Endothelial cell of umbilical vein (primary cell): ENCODE results near the gene UGT1A7. TPM values are rescaled to one million over a fixed set of nuclear protein-coding genes. Genes with fewer than 3 reads are reported as not detected.

ENCODE experiments used
- BruUV-seq: library from RNA; stranded (reverse); fragments of 400-500 nt; replicated peaks from 2 replicates; lab custom pipeline; 2021; lab: Mats Ljungman, UMichigan
- CTCF ChIA-PET: fragments of 300-600, 350-600 bp; sonication (Branson Sonifier 250); formaldehyde crosslinking; loops from one replicate; lab custom pipeline; 2021; ENCODE audit warnings: antibody characterized with exemption, inconsistent platforms; lab: Charles Lee
- POLR2A ChIA-PET: fragments of 300-600, 350-600 bp; sonication (Branson Sonifier 250); formaldehyde crosslinking; loops from one replicate; lab custom pipeline; 2021; ENCODE audit warnings: antibody characterized with exemption, inconsistent platforms; lab: Charles Lee
- DNase-seq: peaks from one replicate; pipeline ENCODE4 v3.0.0-alpha.2; 2011; ENCODE audit warnings: low read depth, low spot score
- FAIRE-seq: peaks from 2 replicates; lab custom pipeline; 2011; peaks lifted over from hg19 to GRCh38; lab: Jason Lieb, UNC
- H2AFZ ChIP-seq: 2 replicates; pipeline ENCODE4 v1.6.0; 2012; ENCODE audit warnings: low read depth, low read length, control low read depth, inconsistent platforms
- H3K27ac ChIP-seq: 2 replicates; pipeline ENCODE4 v1.5.1; 2011; ENCODE audit warnings: low read depth, mild to moderate bottlenecking, control low read depth, low read length, moderate library complexity; ENCODE audit not compliant: insufficient read depth
- H3K27me3 ChIP-seq, 2 experiments: 2 replicates each; pipeline versions ENCODE4 v1.6.0 to v1.6.1; 2011; ENCODE audit warnings: low read length in 2 of 2, mixed read lengths in 1 of 2; ENCODE audit not compliant: control insufficient read depth in 2 of 2, insufficient read depth in 2 of 2
- H3K36me3 ChIP-seq, 2 experiments: 2 replicates in 1 of 2; 3 replicates in 1 of 2; pipeline ENCODE4 v1.5.1; 2011; ENCODE audit warnings: low read length in 2 of 2, mild to moderate bottlenecking in 1 of 2, moderate library complexity in 1 of 2; ENCODE audit not compliant: control insufficient read depth in 2 of 2, insufficient read depth in 2 of 2; ENCODE audit errors: extremely low read depth in 1 of 2
- H3K4me1 ChIP-seq: 3 replicates; pipeline ENCODE4 v1.5.1; 2011; ENCODE audit warnings: mild to moderate bottlenecking, low read length; ENCODE audit not compliant: control insufficient read depth, insufficient read depth; ENCODE audit errors: extremely low read depth
- H3K4me2 ChIP-seq: 2 replicates; pipeline ENCODE4 v1.6.1; 2011; ENCODE audit warnings: low read length, control low read depth, mixed read lengths; ENCODE audit not compliant: insufficient read depth
- H3K4me3 ChIP-seq, 3 experiments: fragments of 200-600 bp in 1 of 3; sonication (generic), shearing (Covaris generic) in 1 of 3; replicated peaks in 1 of 3; 2 replicates each; pipeline ENCODE4 v1.5.1; 2011 to 2016; ENCODE audit warnings: control low read depth in 3 of 3, low read length in 3 of 3, mild to moderate bottlenecking in 2 of 3, inconsistent platforms in 1 of 3, low read depth in 1 of 3, moderate library complexity in 1 of 3; ENCODE audit not compliant: insufficient read depth in 1 of 3
- H3K79me2 ChIP-seq: 2 replicates; pipeline ENCODE4 v1.6.0; 2012; ENCODE audit warnings: low read length, inconsistent platforms; ENCODE audit not compliant: control insufficient read depth, insufficient read depth
- H3K9ac ChIP-seq: replicated peaks from 2 replicates; pipeline ENCODE3; 2011; ENCODE audit warnings: low read length, control low read depth; ENCODE audit not compliant: insufficient read depth; ENCODE audit errors: extremely low read depth
- H3K9me1 ChIP-seq: replicated peaks from 3 replicates; pipeline ENCODE4 v1.6.0; 2011; ENCODE audit warnings: mild to moderate bottlenecking, low read length; ENCODE audit not compliant: control insufficient read depth, insufficient read depth; ENCODE audit errors: extremely low read depth
- H3K9me3 ChIP-seq: replicated peaks from 2 replicates; pipeline ENCODE4 v1.5.1; 2012; ENCODE audit warnings: low read length, inconsistent platforms; ENCODE audit not compliant: control insufficient read depth, insufficient read depth
- H4K20me1 ChIP-seq: replicated peaks from 2 replicates; pipeline ENCODE3; 2011; ENCODE audit warnings: mild to moderate bottlenecking, low read length; ENCODE audit not compliant: control insufficient read depth, insufficient read depth; ENCODE audit errors: extremely low read depth
- EZH2 ChIP-seq: IDR thresholded peaks from 2 replicates; pipeline ENCODE4 v1.6.1; 2012; ENCODE audit warnings: borderline replicate concordance, low read depth, mild to moderate bottlenecking, moderate library complexity, low read length, inconsistent platforms; ENCODE audit not compliant: severe bottlenecking
- FOS ChIP-seq: IDR thresholded peaks from 2 replicates; pipeline ENCODE4 v1.6.1; 2011; ENCODE audit warnings: mild to moderate bottlenecking, low read length, moderate library complexity, borderline replicate concordance; ENCODE audit not compliant: insufficient read depth
- GATA2 ChIP-seq: IDR thresholded peaks from 2 replicates; pipeline ENCODE4 v1.7.0; 2011; ENCODE audit warnings: low read depth, mild to moderate bottlenecking, moderate library complexity, mixed read lengths, low read length; ENCODE audit not compliant: insufficient read length, insufficient read depth
- JUN ChIP-seq: IDR thresholded peaks from 2 replicates; pipeline ENCODE4 v1.6.1; 2011; ENCODE audit warnings: borderline replicate concordance, low read depth; ENCODE audit not compliant: insufficient read length, insufficient read depth
- MAX ChIP-seq: IDR thresholded peaks from 2 replicates; pipeline ENCODE4 v1.6.1; 2011; ENCODE audit not compliant: insufficient read depth, insufficient read length
- MYC ChIP-seq: IDR thresholded peaks from one replicate; pipeline ENCODE4 v1.6.1; 2011; ENCODE audit warnings: mild to moderate bottlenecking, low read depth, low read length
- POLR2A ChIP-seq: IDR thresholded peaks from 2 replicates; pipeline ENCODE4 v1.6.1; 2012; ENCODE audit warnings: low read depth, mild to moderate bottlenecking, control low read depth, low read length
- POLR2AphosphoS5 ChIP-seq: IDR thresholded peaks from 2 replicates; pipeline ENCODE4 v1.6.1; 2012; ENCODE audit warnings: low read depth, mild to moderate bottlenecking, control low read depth, low read length, moderate library complexity; ENCODE audit not compliant: insufficient read depth
- dilution Hi-C: fragments of 300-500 bp; cut with MboI; formaldehyde crosslinking; loops from one replicate; pipeline ENCODE4 v1.15.0; 2019; ENCODE audit warnings: low sequenced_read_pairs; ENCODE audit not compliant: extremely low pct_ligation_motif_present
- intact Hi-C: fragments of 100-400 bp; cut with micrococcal nuclease; formaldehyde crosslinking; loops from one replicate; pipeline ENCODE4 v1.10.0; 2022
- polyA plus RNA-seq, 4 experiments: library from polyadenylated mRNA; depleted of rRNA in 3 of 4; stranded (reverse) in 3 of 4; unstranded in 1 of 4; fragments of >200 nt; gene quantifications; 2 replicates each; pipeline versions ENCODE4 v1.2.1 to v1.2.3, GENCODE V29; 2011 to 2012; ENCODE audit warnings: missing spikeins in 1 of 4
- total RNA-seq: library from RNA; stranded (reverse); gene quantifications from 2 replicates; pipeline ENCODE4 v1.2.3, GENCODE V29; 2021
- TF ChIP-seq, protein P1 (sequence below), 2 donors: IDR thresholded peaks; 1 replicate in 1 of 2; 2 replicates in 1 of 2; pipeline ENCODE4 v1.5.1; 2011; ENCODE audit warnings: low read length in 2 of 2, mild to moderate bottlenecking in 2 of 2, moderate library complexity in 2 of 2, control low read depth in 1 of 2, inconsistent platforms in 1 of 2, low read depth in 1 of 2; ENCODE audit not compliant: insufficient read depth in 1 of 2; ENCODE audit errors: extremely low read depth in 1 of 2

Gene UGT1A7
- total and polyA plus RNA-seq, 2 donors (not counting 3 experiments of a cell fraction or from before 2014, with no cell fraction given) = not detected

DNA sequence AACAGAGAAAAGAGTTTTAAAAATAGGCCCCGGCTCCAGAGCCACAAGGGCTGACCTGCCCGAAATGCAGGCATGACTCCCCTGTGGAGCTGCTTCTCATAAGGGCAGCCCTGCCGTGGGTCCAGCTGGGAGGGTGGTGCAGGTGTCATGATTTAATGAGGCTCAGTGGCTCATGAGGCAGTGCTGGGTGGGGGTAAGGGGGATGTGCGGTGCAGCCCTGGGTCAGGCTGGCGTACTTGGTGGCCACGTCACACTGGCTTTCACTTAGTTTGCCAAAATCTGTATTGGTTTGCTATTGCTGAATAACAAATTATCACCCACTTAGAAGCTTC, 139.0 kb downstream of the UGT1A7 start:
- TF ChIP-seq POLR2A (no peak), EZH2 (no peak)
- Histone ChIP-seq H3K9ac (no peak overlapping the region), H3K9me1 (no peaks in the 10 kb centered on the region), H3K4me3 (no peak overlapping the region), H2AFZ (no peak overlapping the region), H4K20me1 (no peaks in the 10 kb centered on the region), H3K4me2 (no peak overlapping the region), H3K79me2 (no peaks in the 10 kb centered on the region), H3K9me3 (no peaks in the 10 kb centered on the region), H3K27ac (no peak overlapping the region), H3K4me1 (no peaks in the 10 kb centered on the region), H3K27me3 (no peaks in the 10 kb centered on the region), H3K36me3 (no peaks in the 10 kb centered on the region)
- intact Hi-C loops (no loop called here), dilution Hi-C loops (no loop called here)
- ChIA-PET CTCF (no interaction called here), POLR2A (no interaction called here)
- FAIRE-seq (no peak), DNase-seq (no peak)
- no TSS peak for BruUV-seq

DNA sequence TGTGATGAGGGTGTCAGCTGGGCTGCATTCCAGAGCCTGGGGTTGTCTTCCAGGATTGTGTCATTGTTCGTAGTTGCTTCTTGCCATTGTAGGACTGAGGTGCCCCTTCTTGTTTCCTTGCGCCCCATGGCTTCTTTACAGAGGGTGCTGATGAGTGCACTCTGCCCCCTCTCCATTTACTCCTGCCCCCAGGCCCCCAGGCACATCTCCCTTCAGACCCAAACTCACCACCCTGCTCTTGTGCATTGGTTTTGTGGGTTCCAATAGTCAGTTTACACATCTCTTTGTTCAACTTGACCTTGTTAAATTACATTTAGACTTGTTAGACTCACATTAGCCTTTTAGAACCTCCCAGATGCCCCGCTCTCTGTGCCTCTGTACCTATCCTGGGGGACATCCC, 139.5 kb downstream of the UGT1A7 start:
- no peak overlapping the region for H3K4me2 ChIP-seq
- no peak overlapping the region for H3K4me3 ChIP-seq
- H3K79me2 ChIP-seq = no peaks in the 10 kb centered on the region
- BruUV-seq = no TSS peak
- FAIRE-seq (no peak), DNase-seq (no peak)
- no peaks in the 10 kb centered on the region for H3K9me3 ChIP-seq
- intact Hi-C loops (no loop called here), dilution Hi-C loops (no loop called here)
- H3K9ac ChIP-seq = no peak overlapping the region
- POLR2A ChIA-PET = no interaction called here
- H3K4me1 ChIP-seq = no peaks in the 10 kb centered on the region
- TF ChIP-seq GATA2 (no peak), JUN (no peak), EZH2 (no peak), POLR2A (no peak), MYC (no peak), MAX (no peak), POLR2AphosphoS5 (no peak), FOS (no peak)
- TF ChIP-seq, protein P1, sequence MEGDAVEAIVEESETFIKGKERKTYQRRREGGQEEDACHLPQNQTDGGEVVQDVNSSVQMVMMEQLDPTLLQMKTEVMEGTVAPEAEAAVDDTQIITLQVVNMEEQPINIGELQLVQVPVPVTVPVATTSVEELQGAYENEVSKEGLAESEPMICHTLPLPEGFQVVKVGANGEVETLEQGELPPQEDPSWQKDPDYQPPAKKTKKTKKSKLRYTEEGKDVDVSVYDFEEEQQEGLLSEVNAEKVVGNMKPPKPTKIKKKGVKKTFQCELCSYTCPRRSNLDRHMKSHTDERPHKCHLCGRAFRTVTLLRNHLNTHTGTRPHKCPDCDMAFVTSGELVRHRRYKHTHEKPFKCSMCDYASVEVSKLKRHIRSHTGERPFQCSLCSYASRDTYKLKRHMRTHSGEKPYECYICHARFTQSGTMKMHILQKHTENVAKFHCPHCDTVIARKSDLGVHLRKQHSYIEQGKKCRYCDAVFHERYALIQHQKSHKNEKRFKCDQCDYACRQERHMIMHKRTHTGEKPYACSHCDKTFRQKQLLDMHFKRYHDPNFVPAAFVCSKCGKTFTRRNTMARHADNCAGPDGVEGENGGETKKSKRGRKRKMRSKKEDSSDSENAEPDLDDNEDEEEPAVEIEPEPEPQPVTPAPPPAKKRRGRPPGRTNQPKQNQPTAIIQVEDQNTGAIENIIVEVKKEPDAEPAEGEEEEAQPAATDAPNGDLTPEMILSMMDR (IDR thresholded peaks at IDR 0.05; ENCODE audit: extremely low read depth in 1 of 2, insufficient read depth in 1 of 2, low read depth in 1 of 2, low read length in 2 of 2) = no peak
- H2AFZ ChIP-seq = no peak overlapping the region
- H3K27me3 ChIP-seq = no peaks in the 10 kb centered on the region
- no peaks in the 10 kb centered on the region for H4K20me1 ChIP-seq
- H3K9me1 ChIP-seq = no peaks in the 10 kb centered on the region
- H3K27ac ChIP-seq = no peak overlapping the region
- H3K36me3 ChIP-seq = no peaks in the 10 kb centered on the region
- CTCF ChIA-PET = no interaction called here
